ENCODE results near the gene ORM1. TPM values are rescaled to one million over a fixed set of nuclear protein-coding genes. Genes with fewer than 3 reads are reported as not detected.

ORM1 gene
- total RNA-seq, 1 experiment from 2014 or later = 4.4 TPM

DNA sequence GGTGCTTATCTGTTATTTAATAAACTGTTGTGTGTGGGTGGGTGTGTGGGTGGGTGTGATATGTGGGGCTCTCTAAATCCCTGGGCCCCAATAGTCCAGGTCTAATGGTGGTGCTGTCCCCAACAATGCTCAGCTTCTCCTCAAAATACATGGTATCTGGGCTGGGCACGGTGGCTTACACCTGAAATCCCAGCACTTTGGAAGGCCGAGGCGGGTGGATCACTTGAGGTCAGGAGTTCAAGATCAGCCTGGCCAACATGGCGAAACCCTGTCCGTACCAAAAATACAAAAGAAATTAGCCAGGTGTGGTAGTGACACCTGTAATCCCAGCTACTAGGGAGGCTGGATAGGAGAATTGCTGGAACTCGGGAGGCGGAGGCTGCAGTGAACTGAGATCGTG lies 4.5 kb upstream of the ORM1 start:
- H3K23me2 ChIP-seq (ENCODE audit: insufficient read length, low read depth, low read length, poor library complexity, severe bottlenecking) = no peaks in the 10 kb centered on the region
- no peak overlapping the region for H4K5ac ChIP-seq (ENCODE audit: insufficient read length, low read depth, low read length)
- H3K4ac ChIP-seq (ENCODE audit: low read depth, low read length) = no peak overlapping the region
- no peak overlapping the region for H2BK12ac ChIP-seq (ENCODE audit: insufficient read length, low read depth, low read length)
- H3K27me3 Mint-ChIP-seq (ENCODE audit: low read depth) = peaks cover 6% of the 10 kb centered on the region
- no peak overlapping the region for H2AK5ac ChIP-seq (ENCODE audit: insufficient read length, low read length)
- WGBS (ENCODE audit: extremely low coverage, insufficient read length, low lambda C conversion rate) = no CpG with 5 or more reads among the region's 8 CpGs
- peaks cover 0 to 5% of the 10 kb centered on the region in 2 experiments; a peak in 2 of 4 replicates for H3K4me1 Mint-ChIP-seq
- no peak overlapping the region for H3K4me3 Mint-ChIP-seq
- no peaks in the 10 kb centered on the region for H3K9me3 Mint-ChIP-seq
- no peak overlapping the region for H4K91ac ChIP-seq (ENCODE audit: insufficient read length, low read depth, low read length)
- no peak overlapping the region for H3K27ac ChIP-seq (ENCODE audit: insufficient read length, low read depth, low read length)
- H3K27me3 ChIP-seq (ENCODE audit: insufficient read depth, low read length) = no peaks in the 10 kb centered on the region
- H3K14ac ChIP-seq (ENCODE audit: insufficient read depth, low read length) = no peak overlapping the region
- no peak overlapping the region for H3T11ph ChIP-seq (ENCODE audit: low read length)
- H2BK5ac ChIP-seq (ENCODE audit: insufficient read length, low read length) = no peak overlapping the region
- no peak overlapping the region for H4K8ac ChIP-seq (replicated peaks; ENCODE audit: insufficient read length, low read depth, low read length)
- H3K9me3 ChIP-seq (ENCODE audit: control insufficient read depth, low read depth, low read length) = no peaks in the 10 kb centered on the region
- H3K9ac ChIP-seq (ENCODE audit: extremely low read depth, insufficient read length, low read length) = no peak overlapping the region
- H3K56ac ChIP-seq (ENCODE audit: insufficient read length, low read depth, low read length) = no peak overlapping the region
- no peak overlapping the region for H3K23ac ChIP-seq (ENCODE audit: insufficient read length, low read depth, low read length)
- no peak overlapping the region for H2BK15ac ChIP-seq (ENCODE audit: low read depth, low read length)
- no peak overlapping the region for H3K27ac Mint-ChIP-seq
- H3K79me1 ChIP-seq (ENCODE audit: insufficient read depth, low read depth, low read length, poor library complexity, severe bottlenecking) = no peaks in the 10 kb centered on the region
- DNase-seq = no peak
- H2BK20ac ChIP-seq (ENCODE audit: low read depth, low read length, poor library complexity, severe bottlenecking) = no peak overlapping the region
- H3K4me2 ChIP-seq (ENCODE audit: insufficient read depth, insufficient read length, low read length) = no peak overlapping the region
- no peaks in the 10 kb centered on the region for H3K4me1 ChIP-seq (ENCODE audit: insufficient read depth, low read length)
- no peak overlapping the region for H2BK120ac ChIP-seq (ENCODE audit: low read depth, low read length, poor library complexity, severe bottlenecking)
- no peak overlapping the region for H2AFZ ChIP-seq (ENCODE audit: low read length)
- H3K79me2 ChIP-seq (ENCODE audit: insufficient read depth, low read length) = no peaks in the 10 kb centered on the region
- H4K20me1 ChIP-seq (ENCODE audit: control insufficient read depth, insufficient read depth, insufficient read length) = no peaks in the 10 kb centered on the region
- no peak overlapping the region for H3K18ac ChIP-seq (ENCODE audit: insufficient read length, low read depth, low read length)
- H3K36me3 Mint-ChIP-seq (ENCODE audit: insufficient read depth in 1 of 3, low read depth in 3 of 3) = no peaks in the 10 kb centered on the region
- TF ChIP-seq, protein P1, sequence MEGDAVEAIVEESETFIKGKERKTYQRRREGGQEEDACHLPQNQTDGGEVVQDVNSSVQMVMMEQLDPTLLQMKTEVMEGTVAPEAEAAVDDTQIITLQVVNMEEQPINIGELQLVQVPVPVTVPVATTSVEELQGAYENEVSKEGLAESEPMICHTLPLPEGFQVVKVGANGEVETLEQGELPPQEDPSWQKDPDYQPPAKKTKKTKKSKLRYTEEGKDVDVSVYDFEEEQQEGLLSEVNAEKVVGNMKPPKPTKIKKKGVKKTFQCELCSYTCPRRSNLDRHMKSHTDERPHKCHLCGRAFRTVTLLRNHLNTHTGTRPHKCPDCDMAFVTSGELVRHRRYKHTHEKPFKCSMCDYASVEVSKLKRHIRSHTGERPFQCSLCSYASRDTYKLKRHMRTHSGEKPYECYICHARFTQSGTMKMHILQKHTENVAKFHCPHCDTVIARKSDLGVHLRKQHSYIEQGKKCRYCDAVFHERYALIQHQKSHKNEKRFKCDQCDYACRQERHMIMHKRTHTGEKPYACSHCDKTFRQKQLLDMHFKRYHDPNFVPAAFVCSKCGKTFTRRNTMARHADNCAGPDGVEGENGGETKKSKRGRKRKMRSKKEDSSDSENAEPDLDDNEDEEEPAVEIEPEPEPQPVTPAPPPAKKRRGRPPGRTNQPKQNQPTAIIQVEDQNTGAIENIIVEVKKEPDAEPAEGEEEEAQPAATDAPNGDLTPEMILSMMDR (conservative IDR thresholded peaks at IDR 0.05) = no peak
